Measurements from ENCODE around the gene ATP11A.
"Not testable (repeated sequence)": the region's sequence is repeated elsewhere in the genome, so short reads cannot be mapped to it uniquely, and the experiment has no call there.

- not testable (repeated sequence) for TF ChIP-seq EZH2 (optimal IDR thresholded peaks at IDR 0.05; ENCODE audit: low read depth, low read length); CTCF (IDR thresholded peaks at IDR 0.05; ENCODE audit: low read length)
Observed at GRCh38 chr13:112685189-112685805, 4.5 kb upstream of the ATP11A start.
